Non-pigmented ciliary epithelial cell (primary cell): ENCODE measurements around the gene ZNF282.

Experiments
- DNase-seq: peaks from one replicate; pipeline ENCODE4 v3.0.0-alpha.2; 2010; ENCODE audit warnings: low read depth

ZNF282 gene

GRCh38 chr7:149191851-149192250 is 3.5 kb upstream of the ZNF282 start:
- no peak for DNase-seq

- DNase-seq = no peak
Measured at GRCh38 chr7:149194799-149195179, 557 bp upstream of the ZNF282 start.

DNA sequence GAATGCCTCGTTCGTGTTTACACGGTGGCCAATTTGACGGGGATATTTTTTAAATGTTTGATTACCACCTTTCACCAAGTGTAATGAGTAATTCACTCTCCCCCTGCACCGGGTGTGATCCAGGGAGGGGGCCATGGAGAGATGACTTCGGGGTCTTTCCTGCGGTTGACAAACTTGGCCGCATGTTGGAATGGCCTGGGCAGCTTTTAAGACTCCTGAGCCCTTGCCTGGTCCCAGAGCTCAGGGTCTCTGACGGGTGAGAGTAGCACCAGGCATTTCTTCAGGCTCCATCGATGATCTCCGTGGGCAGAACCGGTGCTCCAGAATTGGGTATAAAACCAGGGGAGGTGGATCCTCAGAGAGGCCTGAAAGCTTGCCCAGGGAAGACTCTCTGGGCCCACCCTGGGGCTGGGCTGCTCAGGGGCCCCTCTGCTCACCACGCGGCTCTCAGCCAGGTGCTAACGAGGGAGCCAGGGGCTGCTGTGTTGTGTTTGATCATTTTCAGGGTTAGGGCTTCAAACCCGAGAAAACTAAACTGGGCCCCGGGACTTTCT is 882 bp downstream of the ZNF282 start:
- DNase-seq = no peak

DNA sequence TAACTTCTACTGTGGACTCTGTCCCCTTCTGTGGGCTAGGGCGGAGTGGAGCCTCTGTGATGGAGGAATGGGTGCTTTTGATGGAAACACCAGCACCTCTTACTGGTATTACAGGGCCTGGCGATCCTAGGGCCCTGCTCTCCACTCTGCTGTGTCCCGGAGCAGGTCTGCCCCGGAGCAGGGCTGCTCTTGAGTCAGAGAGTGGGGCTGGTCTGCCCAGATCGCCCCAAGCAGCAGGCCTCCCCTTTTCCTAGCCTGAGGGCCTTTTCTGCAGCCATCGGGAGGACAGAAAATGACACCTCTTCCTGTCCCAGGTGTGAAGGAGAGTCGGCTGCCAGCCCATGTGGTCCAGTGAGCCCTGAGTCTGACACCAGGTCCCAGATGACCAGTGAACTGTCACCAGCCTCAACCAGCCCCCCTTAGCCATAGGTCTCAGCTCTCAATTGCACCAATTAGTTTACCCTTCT is 1.4 kb downstream of the ZNF282 start:
- no peak for DNase-seq

- DNase-seq = no peak
Measured at GRCh38 chr7:149197675-149198074, 2.3 kb downstream of the ZNF282 start.

DNA sequence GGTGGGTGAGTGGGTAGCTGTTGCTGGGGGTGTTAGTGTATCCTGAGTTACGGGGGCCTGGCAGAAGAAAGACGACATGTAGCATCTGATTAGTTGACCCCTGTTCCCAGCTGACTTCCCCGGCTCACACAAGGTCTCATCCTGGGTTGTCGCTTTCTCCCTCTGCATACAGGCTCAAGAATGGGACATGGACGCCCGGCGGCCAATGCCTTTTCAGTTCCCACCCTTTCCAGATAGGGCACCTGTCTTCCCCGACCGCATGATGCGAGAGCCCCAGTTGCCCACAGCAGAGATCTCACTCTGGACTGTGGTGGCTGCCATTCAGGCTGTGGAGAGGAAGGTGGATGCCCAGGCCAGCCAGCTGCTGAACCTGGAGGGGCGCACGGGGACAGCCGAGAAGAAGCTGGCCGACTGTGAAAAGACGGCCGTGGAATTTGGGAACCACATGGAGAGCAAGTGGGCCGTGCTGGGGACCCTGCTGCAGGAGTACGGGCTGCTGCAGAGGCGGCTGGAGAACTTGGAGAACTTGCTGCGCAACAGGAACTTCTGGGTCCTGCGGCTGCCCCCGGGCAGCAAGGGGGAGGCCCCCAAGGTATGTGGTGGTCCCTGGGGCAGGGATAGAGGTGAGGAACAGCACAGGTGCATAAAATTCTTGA is 2.9 kb downstream of the ZNF282 start:
- no peak for DNase-seq

DNA sequence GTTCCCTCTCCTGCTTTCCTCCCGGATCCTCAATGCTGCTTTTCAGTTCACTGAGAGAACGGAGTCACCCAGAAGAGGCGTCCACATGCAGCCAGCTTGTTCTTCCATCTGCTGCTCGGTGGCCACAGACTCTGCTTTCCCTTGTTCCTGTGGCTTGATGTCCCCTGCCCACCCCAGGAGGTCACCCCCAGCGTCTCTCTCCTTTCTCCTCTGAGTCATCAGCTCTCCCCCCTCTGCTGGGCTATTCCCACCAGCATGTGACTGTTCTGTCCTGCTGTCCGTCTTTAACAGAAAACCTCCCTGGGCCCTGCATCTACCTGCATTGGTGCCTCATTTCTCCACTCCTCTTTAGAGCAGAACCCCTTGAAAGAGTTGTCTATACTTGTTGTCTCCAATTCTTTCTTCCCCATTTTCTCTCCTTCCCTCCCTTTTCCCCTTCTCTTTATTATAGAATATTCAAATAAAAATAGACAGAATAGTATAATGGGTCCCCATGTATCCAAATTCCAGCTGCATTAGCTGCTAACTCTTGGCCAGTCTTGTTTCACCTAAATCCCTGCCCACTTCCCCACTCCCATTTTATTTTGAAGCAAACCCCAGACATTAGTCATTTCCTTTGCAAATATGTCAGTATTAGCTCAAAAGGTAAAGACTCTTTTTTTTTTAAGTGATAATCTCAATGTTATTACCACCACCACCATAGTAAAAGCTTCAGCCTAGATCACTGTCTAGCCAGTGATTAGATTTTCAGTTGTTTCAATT is 4.1 kb downstream of the ZNF282 start:
- DNase-seq = peak; percentile 37

- DNase-seq = peak; percentile 31
Measured at GRCh38 chr7:149202831-149203231, 7.5 kb downstream of the ZNF282 start.

DNA sequence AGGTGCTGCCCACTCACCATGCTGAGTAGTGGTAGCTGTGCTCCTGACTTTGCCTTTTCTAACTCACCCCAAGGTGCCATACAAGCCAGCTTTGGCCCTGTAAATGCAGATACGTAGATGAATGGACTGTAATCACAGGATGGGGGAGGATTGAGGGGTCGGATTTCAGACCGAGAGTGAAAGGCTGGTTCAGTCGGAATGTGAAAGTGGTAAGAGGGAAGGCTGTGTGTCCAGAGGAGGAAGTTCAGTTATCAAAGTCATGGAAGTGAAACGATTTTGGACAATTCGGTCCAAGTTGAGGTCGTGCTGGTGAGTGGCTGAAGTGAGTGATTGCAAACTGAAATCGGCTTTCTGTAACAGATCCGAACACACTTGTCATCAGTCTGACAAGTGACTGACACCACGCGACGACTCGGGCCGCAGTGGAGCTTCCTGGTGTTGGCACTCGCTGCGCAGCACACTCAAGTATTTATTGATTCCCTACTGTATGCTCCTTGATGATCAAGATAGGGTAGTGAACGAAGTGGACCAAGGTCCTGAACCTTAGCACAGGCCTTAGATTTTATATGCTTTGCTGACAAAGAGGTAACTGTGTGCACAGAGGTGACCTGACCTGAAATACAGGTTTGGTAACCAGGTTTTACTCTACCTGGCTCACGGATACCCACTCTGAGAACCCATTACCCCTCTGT is 10.5 kb downstream of the ZNF282 start:
- no peak for DNase-seq

GRCh38 chr7:149207324-149208035 is 12.1 kb downstream of the ZNF282 start:
- no peak for DNase-seq

DNA sequence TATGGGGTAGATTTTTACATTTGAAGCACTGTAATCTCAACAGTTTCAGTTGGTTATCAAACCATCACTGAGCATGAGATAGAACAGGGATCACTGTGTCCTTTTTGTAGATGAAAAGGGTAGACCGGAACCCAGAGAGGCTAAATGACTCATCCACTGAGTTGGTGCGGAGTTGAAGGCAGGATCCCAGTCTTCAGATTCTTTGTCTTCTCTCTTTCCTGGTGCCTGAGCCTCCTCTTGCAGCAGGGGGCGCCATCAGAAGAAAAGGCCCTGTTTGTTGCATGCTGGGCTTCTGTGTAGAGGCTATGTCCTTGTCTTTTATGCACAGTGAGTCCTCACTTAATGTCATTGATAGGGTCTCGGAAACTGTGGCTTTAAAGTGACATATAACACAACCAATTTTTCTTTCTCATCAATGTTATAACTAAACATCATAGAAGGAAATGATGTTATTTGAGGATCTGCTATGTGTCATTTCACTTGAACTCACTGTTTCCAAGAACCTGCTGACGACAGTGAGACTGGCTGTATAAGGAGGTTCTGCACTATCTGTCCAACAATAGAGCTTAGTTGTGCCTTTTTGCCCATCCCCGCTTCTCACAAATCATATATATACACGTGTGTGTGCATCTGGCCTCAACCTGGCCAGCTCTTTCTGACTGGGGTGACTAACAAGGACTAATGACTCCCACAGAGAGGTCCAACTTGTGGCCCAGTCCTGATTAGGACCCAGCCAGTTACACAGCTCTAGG is 14.3 kb downstream of the ZNF282 start:
- no peak for DNase-seq

- DNase-seq = no peak
Measured at GRCh38 chr7:149210551-149210950, 15.2 kb downstream of the ZNF282 start.

GRCh38 chr7:149214020-149214720 is 18.8 kb downstream of the ZNF282 start:
- no peak for DNase-seq

DNA sequence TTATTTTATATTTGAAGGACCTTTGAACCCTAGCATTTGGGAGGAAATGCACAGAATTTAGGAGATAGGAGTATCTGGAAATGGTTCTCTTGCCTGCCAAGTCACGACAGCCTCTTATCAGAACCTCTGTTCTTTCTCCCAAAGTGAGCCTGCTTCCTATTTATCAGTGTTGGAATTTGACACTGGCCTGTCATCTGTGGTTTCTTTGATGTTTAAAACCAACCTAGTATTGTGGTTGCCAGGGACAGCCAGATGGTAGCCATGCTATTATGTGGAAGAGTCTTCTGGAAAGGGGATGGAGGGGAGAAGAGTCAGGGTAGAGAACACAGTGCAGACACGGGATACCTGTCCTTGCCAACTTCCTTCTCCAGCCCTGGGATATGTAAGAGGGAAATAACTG is 21.1 kb downstream of the ZNF282 start:
- no peak for DNase-seq

DNA sequence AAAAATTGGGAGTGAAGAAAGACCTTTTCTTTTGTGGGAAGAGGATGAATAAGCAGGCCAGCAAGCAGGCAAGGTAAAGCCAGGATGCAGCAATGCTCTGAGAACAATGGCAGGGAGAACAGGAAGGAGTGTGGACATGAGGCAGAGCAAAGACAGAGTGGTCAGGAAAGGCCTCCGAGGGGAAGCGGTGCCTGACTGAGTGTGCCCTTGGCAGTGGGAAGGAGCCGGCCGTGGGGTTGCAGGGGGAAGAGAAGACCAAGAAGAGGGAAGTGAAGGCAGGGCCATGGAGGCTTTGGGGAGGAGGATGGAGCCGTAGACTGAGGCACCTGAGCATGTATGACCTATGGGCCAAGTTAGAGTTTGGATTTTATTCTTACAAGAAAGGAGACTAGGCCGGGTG is 22.2 kb downstream of the ZNF282 start:
- DNase-seq = no peak

GRCh38 chr7:149218469-149219420 is 23.4 kb downstream of the ZNF282 start:
- no peak for DNase-seq

DNA sequence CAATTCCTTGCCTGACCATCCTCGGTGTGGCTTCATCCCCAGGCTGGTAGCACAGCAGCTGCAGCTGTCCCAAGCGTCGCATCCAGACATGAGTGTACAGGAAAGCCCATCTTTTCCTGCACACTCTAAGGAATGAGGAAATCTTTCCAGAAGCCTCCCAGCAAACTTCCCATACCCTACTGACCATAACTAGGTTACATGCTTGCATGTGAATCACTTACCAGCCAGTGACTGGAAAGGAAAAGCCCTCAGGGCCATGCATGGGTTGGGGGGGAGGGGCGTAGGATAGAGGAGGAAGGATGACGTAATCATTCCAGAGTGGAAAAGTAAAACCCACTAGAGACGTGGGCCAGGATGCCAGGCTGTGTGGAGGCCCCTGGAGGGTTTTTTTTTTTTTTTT is 25.2 kb downstream of the ZNF282 start:
- DNase-seq = no peak

GRCh38 chr7:149223176-149223575 is 27.8 kb downstream of the ZNF282 start:
- no peak for DNase-seq

GRCh38 chr7:149223761-149224160 is 28.4 kb downstream of the ZNF282 start:
- no peak for DNase-seq

- no peak for DNase-seq
Measured at GRCh38 chr7:149224352-149224751, 29.0 kb downstream of the ZNF282 start.
